H7 (cell line): ENCODE data around the gene SPRR2B. TPM values are rescaled to one million over a fixed set of nuclear protein-coding genes. Genes with fewer than 3 reads are reported as not detected.
"Not testable (repeated sequence)": the region's sequence is repeated elsewhere in the genome, so short reads cannot be mapped to it uniquely, and the experiment has no call there.

ENCODE experiments used
- DNase-seq: peaks from one replicate; pipeline ENCODE4 v3.0.0; 2012
- H3K27me3 ChIP-seq: 2 replicates; pipeline ENCODE4 v1.6.0; 2011; ENCODE audit warnings: mild to moderate bottlenecking, low read length; ENCODE audit not compliant: control insufficient read depth, insufficient read depth
- H3K36me3 ChIP-seq: replicated peaks from 2 replicates; pipeline ENCODE4 v1.5.1; 2011; ENCODE audit warnings: low read length; ENCODE audit not compliant: control insufficient read depth, insufficient read depth
- H3K4me3 ChIP-seq: 2 replicates; pipeline ENCODE4 v1.5.1; 2011; ENCODE audit warnings: low read depth, mild to moderate bottlenecking, control low read depth, low read length, moderate library complexity; ENCODE audit not compliant: insufficient read depth
- total RNA-seq: library from RNA; depleted of rRNA; stranded (reverse); fragments of >200 nt; shearing (Covaris generic); gene quantifications from 2 replicates; pipeline ENCODE4 v1.2.3, GENCODE V29; 2014; rRNA removed

Gene SPRR2B
- total RNA-seq, 1 experiment from 2014 or later, result not detected

GRCh38 chr1:153022340-153022739 lies 49.1 kb downstream of the SPRR2B start:
- H3K27me3 ChIP-seq, DNase-seq, H3K36me3 ChIP-seq, H3K4me3 ChIP-seq: not testable (repeated sequence)

GRCh38 chr1:153021829-153022228 lies 49.6 kb downstream of the SPRR2B start:
- H3K4me3 ChIP-seq, DNase-seq, H3K36me3 ChIP-seq, H3K27me3 ChIP-seq: not testable (repeated sequence)

Other genes starting within 250 kb of the SPRR2B start
- gene LCE1A, start 244.1 kb downstream of the SPRR2B start, total RNA-seq, result not detected in 2 replicates
- gene LCE6A, start 228.8 kb downstream of the SPRR2B start, total RNA-seq, result not detected in 2 replicates
- not detected in 2 replicates for gene LCE7A, start 211.6 kb downstream of the SPRR2B start, total RNA-seq
- not detected in 2 replicates for gene SMCP, start 193.3 kb downstream of the SPRR2B start, total RNA-seq
- not detected in 2 replicates for gene IVL, start 163.1 kb downstream of the SPRR2B start, total RNA-seq
- not detected in 2 replicates for gene SPRR5, start 124.4 kb downstream of the SPRR2B start, total RNA-seq
- gene SPRR4, start 101.0 kb downstream of the SPRR2B start, total RNA-seq, result not detected in 2 replicates
- not detected in 2 replicates for gene SPRR1A, start 87.5 kb downstream of the SPRR2B start, total RNA-seq
- gene SPRR3, start 69.9 kb downstream of the SPRR2B start, total RNA-seq, result not detected in 2 replicates
- gene SPRR1B, start 40.4 kb downstream of the SPRR2B start, total RNA-seq, result not detected in 2 replicates
- gene SPRR2D, start 30.5 kb downstream of the SPRR2B start, total RNA-seq, result not detected in 2 replicates
- not detected in 2 replicates for gene SPRR2A, start 14.1 kb downstream of the SPRR2B start, total RNA-seq
- gene SPRR2E, start 22.9 kb upstream of the SPRR2B start, total RNA-seq, result not detected in 2 replicates
- gene SPRR2F, start 41.9 kb upstream of the SPRR2B start, total RNA-seq, result not detected in 2 replicates
- 0.26 TPM in 1 of 2 replicates, not detected in the other for gene SPRR2G, start 79.3 kb upstream of the SPRR2B start, total RNA-seq
- not detected in 2 replicates for gene LELP1, start 131.8 kb upstream of the SPRR2B start, total RNA-seq
- gene PRR9, start 146.0 kb upstream of the SPRR2B start, total RNA-seq, result not detected in 2 replicates
- gene LORICRIN, start 188.1 kb upstream of the SPRR2B start, total RNA-seq, result not detected in 2 replicates
- not detected in 2 replicates for gene PGLYRP3, start 241.3 kb upstream of the SPRR2B start, total RNA-seq